Activated T-helper 1 cell treated with anti-CD3 and anti-CD28 coated beads, Interleukin-12 subunit alpha, Interleukin-12 subunit beta, Interleukin-2, Interleukin-4 antibody, amounts not matched to agents 30 ng/mL and 10 ng/mL and 1 ng/mL, durations not matched to agents 14 hours and 24 hours and 36 hours (primary cell): Measurements from ENCODE around the gene HPCA. TPM values are rescaled to one million over a fixed set of nuclear protein-coding genes. Genes with fewer than 3 reads are reported as not detected.

ENCODE experiments used
- DNase-seq: peaks from one replicate; pipeline ENCODE4 v3.0.0; 2021; ENCODE audit warnings: low spot score
- H3K27ac Mint-ChIP-seq: one replicate; pipeline ENCODE4 v1.8.0; 2021; ENCODE audit warnings: mild to moderate bottlenecking, mixed read lengths
- H3K27me3 Mint-ChIP-seq: one replicate; pipeline ENCODE4 v1.8.0; 2022; ENCODE audit warnings: mild to moderate bottlenecking, moderate library complexity, mixed read lengths; ENCODE audit not compliant: insufficient read depth
- H3K36me3 Mint-ChIP-seq: one replicate; pipeline ENCODE4 v1.8.0; 2021; ENCODE audit warnings: low read depth, mixed read lengths
- H3K4me1 Mint-ChIP-seq: one replicate; pipeline ENCODE4 v1.8.0; 2021; ENCODE audit warnings: low read depth, mixed read lengths
- H3K4me3 Mint-ChIP-seq: one replicate; pipeline ENCODE4 v1.8.0; 2021; ENCODE audit warnings: mild to moderate bottlenecking, moderate library complexity, mixed read lengths
- H3K9me3 Mint-ChIP-seq: one replicate; pipeline ENCODE4 v1.8.0; 2021; ENCODE audit warnings: mixed read lengths
- intact Hi-C: fragments of 100-400 bp; cut with micrococcal nuclease; formaldehyde crosslinking; loops from one replicate; pipeline ENCODE4 v1.15.1; 2024
- total RNA-seq: library from RNA; stranded (reverse); gene quantifications from 2 replicates; pipeline ENCODE4 v1.2.3, GENCODE V29; 2022

Gene HPCA
- total RNA-seq, 1 donor from 2014 or later: not detected

- H3K9me3 Mint-ChIP-seq: no peaks in the 10 kb centered on the region
- intact Hi-C loops: no loop called here
- no peaks in the 10 kb centered on the region for H3K36me3 Mint-ChIP-seq
- peaks cover 50% of the 10 kb centered on the region for H3K27me3 Mint-ChIP-seq
- H3K4me3 Mint-ChIP-seq: no peak overlapping the region
- peaks cover 9% of the 10 kb centered on the region for H3K4me1 Mint-ChIP-seq
- H3K27ac Mint-ChIP-seq: no peak overlapping the region
- no peak for DNase-seq
Observed at GRCh38 chr1:32896451-32896850, 10.2 kb downstream of the HPCA start.

GRCh38 chr1:32897082-32898049 is 11.1 kb downstream of the HPCA start:
- intact Hi-C loops: no loop called here
- Mint-ChIP-seq H3K36me3 (no peaks in the 10 kb centered on the region), H3K27ac (no peak overlapping the region), H3K9me3 (no peaks in the 10 kb centered on the region), H3K4me3 (no peak overlapping the region), H3K4me1 (peaks cover 7% of the 10 kb centered on the region), H3K27me3 (peaks cover 49% of the 10 kb centered on the region)
- no peak for DNase-seq

GRCh38 chr1:32898056-32898455 is 11.8 kb downstream of the HPCA start:
- intact Hi-C loops: no loop called here
- no peak for DNase-seq
- H3K27me3 Mint-ChIP-seq: peaks cover 51% of the 10 kb centered on the region

GRCh38 chr1:32898958-32899357 is 12.7 kb downstream of the HPCA start:
- Mint-ChIP-seq H3K36me3 (no peaks in the 10 kb centered on the region), H3K4me3 (no peak overlapping the region), H3K9me3 (no peaks in the 10 kb centered on the region), H3K27ac (no peak overlapping the region), H3K27me3 (peaks cover 53% of the 10 kb centered on the region), H3K4me1 (peaks cover 5% of the 10 kb centered on the region)
- intact Hi-C loops: no loop called here
- DNase-seq: no peak

More at GRCh38 chr1:32898056-32898455, 11.8 kb downstream of the HPCA start:
- no peak overlapping the region for H3K27ac Mint-ChIP-seq
- H3K9me3 Mint-ChIP-seq: no peaks in the 10 kb centered on the region
- H3K4me1 Mint-ChIP-seq: peaks cover 5% of the 10 kb centered on the region
- H3K36me3 Mint-ChIP-seq: no peaks in the 10 kb centered on the region
- H3K4me3 Mint-ChIP-seq: no peak overlapping the region

GRCh38 chr1:32899586-32900296 is 13.4 kb downstream of the HPCA start:
- peaks cover 58% of the 10 kb centered on the region for H3K27me3 Mint-ChIP-seq
- intact Hi-C loops: no loop called here
- H3K4me3 Mint-ChIP-seq: no peak overlapping the region
- no peaks in the 10 kb centered on the region for H3K9me3 Mint-ChIP-seq
- H3K27ac Mint-ChIP-seq: no peak overlapping the region
- H3K36me3 Mint-ChIP-seq: no peaks in the 10 kb centered on the region
- DNase-seq: no peak
- peaks cover 5% of the 10 kb centered on the region for H3K4me1 Mint-ChIP-seq

- H3K4me1 Mint-ChIP-seq: peaks cover 5% of the 10 kb centered on the region
- no peak overlapping the region for H3K27ac Mint-ChIP-seq
- H3K27me3 Mint-ChIP-seq: peaks cover 59% of the 10 kb centered on the region
- intact Hi-C loops: no loop called here
- no peaks in the 10 kb centered on the region for H3K36me3 Mint-ChIP-seq
- peak overlapping the region; percentile 62 for H3K4me3 Mint-ChIP-seq
- no peaks in the 10 kb centered on the region for H3K9me3 Mint-ChIP-seq
- no peak for DNase-seq
Observed at GRCh38 chr1:32900371-32900955, 14.2 kb downstream of the HPCA start.

- no peak for DNase-seq
- H3K4me3 Mint-ChIP-seq: peak within 1 kb of the TSS; percentile 78
- peak within 1 kb of the TSS; percentile 18 for H3K27ac Mint-ChIP-seq
- no peaks in the 10 kb centered on the region for H3K9me3 Mint-ChIP-seq
- peaks cover 5% of the 10 kb centered on the region for H3K4me1 Mint-ChIP-seq
- intact Hi-C loops: no loop called here
- H3K27me3 Mint-ChIP-seq: peaks cover 56% of the 10 kb centered on the region
- H3K36me3 Mint-ChIP-seq: no peaks in the 10 kb centered on the region
Observed at GRCh38 chr1:32900956-32901822, 14.9 kb downstream of the HPCA start, which contains the start of gene TMEM54. TMEM54 (minus strand) TSS chr1:32901389; CDS start chr1:32901238, 151 bp downstream.

GRCh38 chr1:32901823-32902534 is 15.7 kb downstream of the HPCA start:
- intact Hi-C loops: no loop called here
- peaks cover 5% of the 10 kb centered on the region for H3K4me1 Mint-ChIP-seq
- H3K9me3 Mint-ChIP-seq: no peaks in the 10 kb centered on the region
- H3K36me3 Mint-ChIP-seq: no peaks in the 10 kb centered on the region
- no peak for DNase-seq
- peak overlapping the region; percentile 78 for H3K4me3 Mint-ChIP-seq
- H3K27me3 Mint-ChIP-seq: peaks cover 52% of the 10 kb centered on the region
- peak overlapping the region; percentile 18 for H3K27ac Mint-ChIP-seq

GRCh38 chr1:32902535-32902920 is 16.2 kb downstream of the HPCA start:
- Mint-ChIP-seq H3K27ac (no peak overlapping the region), H3K36me3 (no peaks in the 10 kb centered on the region), H3K27me3 (peaks cover 49% of the 10 kb centered on the region), H3K4me1 (peaks cover 5% of the 10 kb centered on the region), H3K9me3 (no peaks in the 10 kb centered on the region), H3K4me3 (peak overlapping the region; percentile 78)
- no peak for DNase-seq
- intact Hi-C loops: no loop called here

- Mint-ChIP-seq H3K4me3 (no peak overlapping the region), H3K27ac (no peak overlapping the region), H3K27me3 (peaks cover 38% of the 10 kb centered on the region), H3K36me3 (no peaks in the 10 kb centered on the region), H3K4me1 (peaks cover 5% of the 10 kb centered on the region), H3K9me3 (no peaks in the 10 kb centered on the region)
- DNase-seq: no peak
- intact Hi-C loops: no loop called here
Observed at GRCh38 chr1:32903991-32904785, 17.9 kb downstream of the HPCA start.

- DNase-seq: no peak
- Mint-ChIP-seq H3K9me3 (no peaks in the 10 kb centered on the region), H3K27me3 (peaks cover 42% of the 10 kb centered on the region), H3K4me1 (peaks cover 5% of the 10 kb centered on the region), H3K4me3 (no peak overlapping the region), H3K36me3 (no peaks in the 10 kb centered on the region), H3K27ac (no peak overlapping the region)
- intact Hi-C loops: no loop called here
Observed at GRCh38 chr1:32904797-32905196, 18.5 kb downstream of the HPCA start.
